ENCODE results near the gene DSG1.

GRCh38 chr18:31268985-31269406 is 49.0 kb upstream of the DSG1 start:
- TF ChIP-seq, protein P1, sequence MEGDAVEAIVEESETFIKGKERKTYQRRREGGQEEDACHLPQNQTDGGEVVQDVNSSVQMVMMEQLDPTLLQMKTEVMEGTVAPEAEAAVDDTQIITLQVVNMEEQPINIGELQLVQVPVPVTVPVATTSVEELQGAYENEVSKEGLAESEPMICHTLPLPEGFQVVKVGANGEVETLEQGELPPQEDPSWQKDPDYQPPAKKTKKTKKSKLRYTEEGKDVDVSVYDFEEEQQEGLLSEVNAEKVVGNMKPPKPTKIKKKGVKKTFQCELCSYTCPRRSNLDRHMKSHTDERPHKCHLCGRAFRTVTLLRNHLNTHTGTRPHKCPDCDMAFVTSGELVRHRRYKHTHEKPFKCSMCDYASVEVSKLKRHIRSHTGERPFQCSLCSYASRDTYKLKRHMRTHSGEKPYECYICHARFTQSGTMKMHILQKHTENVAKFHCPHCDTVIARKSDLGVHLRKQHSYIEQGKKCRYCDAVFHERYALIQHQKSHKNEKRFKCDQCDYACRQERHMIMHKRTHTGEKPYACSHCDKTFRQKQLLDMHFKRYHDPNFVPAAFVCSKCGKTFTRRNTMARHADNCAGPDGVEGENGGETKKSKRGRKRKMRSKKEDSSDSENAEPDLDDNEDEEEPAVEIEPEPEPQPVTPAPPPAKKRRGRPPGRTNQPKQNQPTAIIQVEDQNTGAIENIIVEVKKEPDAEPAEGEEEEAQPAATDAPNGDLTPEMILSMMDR (IDR thresholded peaks at IDR 0.05; ENCODE audit: low read depth, low read length, poor library complexity, severe bottlenecking), result no peak
- no peak for TF ChIP-seq EZH2phosphoT487 (IDR thresholded peaks at IDR 0.05; ENCODE audit: borderline replicate concordance, low read length)
